ENCODE measurements around the gene TRIM14.
"Not testable (repeated sequence)": the region's sequence is repeated elsewhere in the genome, so short reads cannot be mapped to it uniquely, and the experiment has no call there.

TRIM14 gene

DNA sequence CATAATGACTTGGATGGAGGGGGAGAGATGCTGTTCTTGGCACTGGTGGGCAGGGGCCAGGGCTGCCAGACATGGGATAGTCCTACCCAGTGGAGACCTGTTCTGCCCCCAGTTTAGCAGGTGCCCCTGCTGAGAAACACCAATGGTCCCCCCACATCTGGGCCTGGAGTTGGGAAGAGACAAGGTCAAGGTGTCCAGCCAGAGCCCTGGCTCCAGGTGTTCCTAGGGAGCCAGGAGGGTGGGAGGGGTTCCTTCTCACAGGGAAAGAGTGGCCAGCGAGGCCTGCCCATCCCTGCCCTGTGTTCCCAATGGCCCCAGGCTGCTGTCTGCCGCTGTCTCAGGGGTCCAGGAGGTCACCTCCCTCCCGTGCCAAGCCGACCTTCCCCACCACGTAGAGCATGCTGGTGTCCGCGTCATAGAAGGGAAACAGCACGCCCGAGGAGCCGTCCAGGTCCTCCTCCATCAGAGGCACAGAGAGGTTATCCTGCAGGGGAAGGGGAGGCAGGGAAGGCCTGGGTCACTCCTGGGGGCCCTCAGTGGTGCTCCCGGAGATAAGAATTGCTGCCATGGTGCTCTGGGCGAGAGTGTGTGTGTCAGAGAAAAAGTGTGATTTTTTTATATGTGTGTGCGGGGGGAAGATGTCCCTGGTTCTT lies 11.7 kb upstream of the TRIM14 start:
- Mint-ChIP-seq H3K36me3 (ENCODE audit: low read depth) (no peaks in the 10 kb centered on the region), H3K27ac (no peak overlapping the region), H3K27me3 (ENCODE audit: low read depth, poor library complexity) (peaks cover 10% of the 10 kb centered on the region), H3K4me1 (peaks cover 5% of the 10 kb centered on the region), H3K4me3 (no peak overlapping the region), H3K9me3 (no peaks in the 10 kb centered on the region)
- no peak for DNase-seq
- no peak for TF ChIP-seq CTCF (IDR thresholded peaks at IDR 0.05)

GRCh38 chr9:98130060-98130459 lies 11.0 kb upstream of the TRIM14 start:
- not testable (repeated sequence) for DNase-seq; H3K4me3 Mint-ChIP-seq; H3K9me3 Mint-ChIP-seq; H3K4me1 Mint-ChIP-seq; H3K27ac Mint-ChIP-seq; H3K36me3 Mint-ChIP-seq (ENCODE audit: low read depth)
- H3K27me3 Mint-ChIP-seq (ENCODE audit: low read depth, poor library complexity), result peaks cover 10% of the 10 kb centered on the region

DNA sequence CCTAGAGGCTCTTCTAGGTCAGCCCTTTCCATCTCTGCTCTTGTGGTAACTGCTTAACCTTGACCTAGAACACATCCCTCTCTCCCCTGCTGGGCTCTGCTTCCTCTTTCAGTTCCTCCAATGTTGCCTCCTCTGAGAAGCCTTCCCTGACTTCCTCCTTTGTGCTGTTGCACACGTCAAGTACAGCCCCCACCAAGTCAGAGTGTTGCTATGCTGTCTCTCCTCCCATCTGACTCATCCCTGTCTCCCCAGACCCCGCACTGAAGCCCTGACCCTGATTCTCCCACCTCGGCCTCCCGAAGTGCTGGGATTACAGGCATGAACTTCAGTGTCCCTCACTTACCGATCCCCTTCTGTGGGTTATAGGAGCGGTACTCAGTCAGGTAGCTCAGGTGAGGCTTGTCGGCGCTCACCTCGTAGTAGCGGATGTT lies 10.4 kb upstream of the TRIM14 start:
- Mint-ChIP-seq H3K9me3 (no peaks in the 10 kb centered on the region), H3K4me3 (no peak overlapping the region), H3K4me1 (peaks cover 5% of the 10 kb centered on the region), H3K36me3 (ENCODE audit: low read depth) (no peaks in the 10 kb centered on the region), H3K27ac (peak overlapping the region; percentile 21), H3K27me3 (ENCODE audit: low read depth, poor library complexity) (peaks cover 10% of the 10 kb centered on the region)
- DNase-seq, result no peak
- no peak for TF ChIP-seq CTCF (IDR thresholded peaks at IDR 0.05)

DNA sequence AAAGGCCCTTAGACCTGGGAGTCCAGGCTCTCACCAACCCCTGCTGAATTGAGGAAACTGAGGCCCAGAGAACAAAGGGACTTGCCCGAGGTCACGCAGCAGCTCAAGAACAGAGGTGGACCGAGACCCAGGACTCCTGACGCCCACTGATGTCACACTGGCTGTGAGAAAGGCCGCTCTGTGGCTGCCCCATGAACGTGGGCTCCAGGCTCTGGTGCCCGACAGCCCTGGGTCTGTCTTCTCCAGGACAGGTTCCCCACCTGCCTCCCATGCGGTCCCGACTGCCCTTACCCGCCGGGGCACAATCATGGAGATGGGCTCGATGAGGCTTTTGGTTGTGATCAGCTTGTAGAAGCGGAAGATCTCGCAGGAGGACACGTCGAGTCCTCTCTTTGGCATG lies 9.3 kb upstream of the TRIM14 start:
- H3K27ac Mint-ChIP-seq, result no peak overlapping the region
- no peak overlapping the region for H3K4me3 Mint-ChIP-seq
- H3K9me3 Mint-ChIP-seq, result no peaks in the 10 kb centered on the region
- no peaks in the 10 kb centered on the region for H3K36me3 Mint-ChIP-seq (ENCODE audit: low read depth)
- DNase-seq, result no peak
- peaks cover 10% of the 10 kb centered on the region for H3K27me3 Mint-ChIP-seq (ENCODE audit: low read depth, poor library complexity)
- no peak for TF ChIP-seq CTCF (IDR thresholded peaks at IDR 0.05)
- H3K4me1 Mint-ChIP-seq, result peaks cover 1% of the 10 kb centered on the region

DNA sequence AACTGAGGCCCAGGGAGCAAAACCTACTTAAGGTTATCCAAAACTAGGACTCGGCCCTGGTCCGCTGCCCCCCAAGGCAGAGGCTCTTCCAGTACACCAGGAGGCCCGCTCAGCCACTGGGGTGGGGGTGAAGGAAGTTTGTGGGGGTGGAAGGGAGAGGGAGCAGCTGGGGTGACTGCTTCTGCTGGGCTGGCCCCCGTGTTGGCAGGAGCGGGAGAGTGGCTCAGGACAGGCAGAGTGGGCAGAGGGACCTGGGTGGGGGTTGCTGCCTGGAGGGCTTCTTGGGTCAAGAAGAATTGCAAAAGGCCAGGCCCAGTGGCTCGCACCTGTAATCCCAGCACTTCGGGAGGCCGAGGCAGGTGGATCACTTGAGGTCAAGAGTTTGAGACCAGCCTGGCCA lies 8.2 kb upstream of the TRIM14 start:
- Mint-ChIP-seq H3K27ac (no peak overlapping the region), H3K4me3 (no peak overlapping the region), H3K27me3 (ENCODE audit: low read depth, poor library complexity) (peaks cover 7% of the 10 kb centered on the region), H3K4me1 (no peaks in the 10 kb centered on the region), H3K9me3 (no peaks in the 10 kb centered on the region), H3K36me3 (ENCODE audit: low read depth) (no peaks in the 10 kb centered on the region)
- no peak for DNase-seq
- TF ChIP-seq CTCF (IDR thresholded peaks at IDR 0.05), result no peak

GRCh38 chr9:98124637-98125426 lies 5.8 kb upstream of the TRIM14 start:
- Mint-ChIP-seq H3K4me3 (no peak overlapping the region), H3K36me3 (ENCODE audit: low read depth) (no peaks in the 10 kb centered on the region), H3K27me3 (ENCODE audit: low read depth, poor library complexity) (peaks cover 15% of the 10 kb centered on the region), H3K27ac (no peak overlapping the region), H3K9me3 (no peaks in the 10 kb centered on the region), H3K4me1 (no peaks in the 10 kb centered on the region)
- no peak for DNase-seq
- TF ChIP-seq CTCF (IDR thresholded peaks at IDR 0.05), result no peak

DNA sequence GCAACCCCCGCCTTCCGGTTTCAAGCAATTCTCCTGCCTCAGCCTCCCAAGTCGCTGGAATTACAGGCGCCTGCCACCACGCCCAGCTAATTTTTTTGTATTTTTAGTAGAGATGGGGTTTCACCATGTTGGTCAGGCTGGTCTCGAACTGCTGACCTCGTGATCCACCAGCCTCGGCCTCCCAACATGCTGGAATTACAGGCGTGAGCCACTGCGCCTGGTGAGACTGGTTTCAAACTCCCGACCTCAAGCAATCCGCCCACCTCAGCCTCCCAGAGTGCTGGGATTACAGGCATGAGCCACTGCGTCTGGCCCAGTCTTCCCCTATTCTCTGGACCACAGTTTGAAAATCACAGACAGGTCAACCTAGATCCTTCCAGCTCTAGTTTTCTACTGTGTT lies 5.1 kb upstream of the TRIM14 start:
- H3K4me1 Mint-ChIP-seq; H3K4me3 Mint-ChIP-seq; H3K27ac Mint-ChIP-seq; DNase-seq; H3K36me3 Mint-ChIP-seq (ENCODE audit: low read depth); H3K9me3 Mint-ChIP-seq: not testable (repeated sequence)
- H3K27me3 Mint-ChIP-seq (ENCODE audit: low read depth, poor library complexity), result peaks cover 18% of the 10 kb centered on the region
